ENCODE results near the gene AFAP1L2.
"Not testable (repeated sequence)": the region's sequence is repeated elsewhere in the genome, so short reads cannot be mapped to it uniquely, and the experiment has no call there.

Gene AFAP1L2

GRCh38 chr10:114359953-114360345 lies 44.4 kb downstream of the AFAP1L2 start:
- no peak for DNase-seq (ENCODE audit: low spot score)

GRCh38 chr10:114359041-114359952 lies 45.0 kb downstream of the AFAP1L2 start:
- no peak for DNase-seq (ENCODE audit: low spot score)

DNA sequence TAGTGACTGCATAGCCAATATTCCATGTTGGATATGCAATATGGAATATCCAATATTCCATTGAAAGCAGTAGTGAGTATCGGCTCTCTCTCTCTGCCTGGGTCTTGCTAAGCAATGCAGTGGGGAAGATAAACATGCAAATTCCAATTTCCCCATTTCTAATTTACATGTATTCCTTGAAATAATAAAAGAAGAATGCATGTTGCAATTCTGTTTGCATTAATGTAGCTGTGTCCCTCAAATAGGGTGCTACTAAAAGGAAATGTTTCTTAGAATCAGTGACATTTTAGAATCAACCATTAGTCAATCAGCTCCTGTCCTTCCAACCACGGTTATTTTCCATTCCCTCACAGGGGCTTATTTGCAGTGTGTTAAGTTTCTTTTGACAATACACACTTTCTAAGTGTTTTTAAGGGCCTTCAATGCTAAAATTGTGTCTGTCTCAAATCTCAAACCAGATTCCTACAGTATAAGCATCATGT lies 46.7 kb downstream of the AFAP1L2 start:
- DNase-seq (ENCODE audit: low spot score): no peak

DNA sequence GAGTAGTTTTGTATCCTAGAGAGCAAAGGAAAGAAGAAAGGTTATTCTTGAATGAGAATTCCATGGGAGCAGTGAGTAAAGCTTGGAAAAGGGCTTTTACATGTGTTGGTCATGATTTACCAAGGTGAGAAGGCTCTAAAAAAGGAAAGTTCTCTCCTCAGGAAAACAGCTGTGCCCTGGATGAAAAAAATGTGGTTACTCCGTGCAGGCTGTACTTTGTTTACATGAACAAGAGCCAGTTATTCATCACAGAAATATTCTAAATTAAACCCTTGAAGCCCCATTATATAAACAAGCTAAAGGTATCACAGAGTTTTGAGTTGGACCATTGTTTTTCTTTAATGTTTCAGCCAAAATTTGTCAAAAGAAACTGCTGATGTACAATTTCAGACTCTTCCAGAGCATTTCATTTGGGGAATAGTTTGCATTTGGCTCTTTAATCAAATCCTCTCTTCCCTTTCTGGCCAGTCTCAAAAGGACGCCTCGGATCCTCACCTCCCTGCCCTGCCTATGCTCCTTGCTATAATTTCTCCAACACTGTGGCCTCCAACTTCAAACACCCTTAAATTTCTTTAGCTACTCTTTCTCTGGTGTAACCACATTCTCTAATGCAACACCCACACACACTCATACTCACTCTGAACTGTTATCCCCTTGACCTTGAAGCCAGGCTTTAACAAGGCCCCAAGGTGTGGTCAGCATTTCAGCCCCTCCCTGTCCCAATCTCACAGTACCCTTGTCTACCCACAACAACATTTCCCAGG lies 47.4 kb downstream of the AFAP1L2 start:
- no peak for DNase-seq (ENCODE audit: low spot score)

DNA sequence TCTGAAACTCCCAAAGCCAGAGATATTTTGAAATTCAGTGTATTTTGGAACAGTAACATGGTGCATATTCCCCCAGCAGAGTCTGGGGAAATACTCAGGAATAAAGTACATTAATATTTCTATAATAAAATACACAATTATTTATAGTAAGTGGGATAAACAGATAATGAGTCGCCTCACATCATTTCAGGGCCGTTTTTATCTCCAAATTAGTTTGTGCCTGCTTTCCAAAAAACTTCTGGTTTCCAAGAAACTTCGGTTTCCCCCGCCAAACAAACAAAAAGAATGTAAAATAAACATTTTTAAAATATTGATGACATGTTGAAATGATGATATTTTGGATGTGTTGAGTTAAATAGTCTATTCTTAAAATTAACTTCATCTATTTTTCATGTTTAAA lies 48.2 kb downstream of the AFAP1L2 start:
- DNase-seq (ENCODE audit: low spot score): no peak

DNA sequence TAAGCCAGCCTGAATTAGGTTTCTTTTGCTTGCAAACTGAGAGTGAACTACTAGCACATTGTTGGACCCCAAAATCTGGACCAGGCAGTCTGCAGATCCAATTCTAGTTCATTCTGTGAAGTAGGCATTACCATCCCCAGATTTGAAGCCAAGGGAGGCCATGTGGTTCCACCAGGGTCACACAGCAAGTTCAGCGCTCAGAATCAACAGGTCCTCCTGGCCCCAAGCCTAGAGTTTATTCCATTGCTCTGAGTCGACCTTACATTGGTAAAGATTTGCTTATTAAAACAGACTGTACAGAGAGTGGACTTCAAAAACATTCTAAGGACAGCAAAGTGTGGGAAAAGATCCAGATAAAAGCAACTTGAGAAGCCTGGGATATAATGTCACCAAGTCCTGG lies 50.9 kb downstream of the AFAP1L2 start:
- DNase-seq (ENCODE audit: low spot score): no peak

GRCh38 chr10:114352653-114353298 lies 51.5 kb downstream of the AFAP1L2 start:
- no peak for DNase-seq (ENCODE audit: low spot score)

DNA sequence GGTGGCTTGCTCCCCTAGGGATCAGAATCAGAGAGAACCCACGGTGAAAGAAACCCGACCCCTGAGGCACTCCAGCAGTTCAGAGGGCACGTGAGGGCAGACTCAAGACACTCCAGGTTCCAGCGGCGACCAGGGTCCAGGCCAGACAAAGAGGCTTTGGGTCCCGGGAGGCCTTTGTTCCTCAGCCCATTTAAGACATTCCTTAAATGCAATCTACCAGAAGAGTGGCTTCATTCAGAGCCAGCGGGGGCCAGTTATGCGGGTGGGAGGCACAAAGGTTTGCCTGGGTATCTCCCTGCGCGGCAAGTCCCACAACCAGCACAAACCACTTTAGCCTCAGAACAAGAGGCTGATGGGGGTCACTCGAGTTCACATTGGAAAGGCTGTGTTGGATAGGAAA lies 53.6 kb downstream of the AFAP1L2 start:
- DNase-seq (ENCODE audit: low spot score): peak; percentile 87

DNA sequence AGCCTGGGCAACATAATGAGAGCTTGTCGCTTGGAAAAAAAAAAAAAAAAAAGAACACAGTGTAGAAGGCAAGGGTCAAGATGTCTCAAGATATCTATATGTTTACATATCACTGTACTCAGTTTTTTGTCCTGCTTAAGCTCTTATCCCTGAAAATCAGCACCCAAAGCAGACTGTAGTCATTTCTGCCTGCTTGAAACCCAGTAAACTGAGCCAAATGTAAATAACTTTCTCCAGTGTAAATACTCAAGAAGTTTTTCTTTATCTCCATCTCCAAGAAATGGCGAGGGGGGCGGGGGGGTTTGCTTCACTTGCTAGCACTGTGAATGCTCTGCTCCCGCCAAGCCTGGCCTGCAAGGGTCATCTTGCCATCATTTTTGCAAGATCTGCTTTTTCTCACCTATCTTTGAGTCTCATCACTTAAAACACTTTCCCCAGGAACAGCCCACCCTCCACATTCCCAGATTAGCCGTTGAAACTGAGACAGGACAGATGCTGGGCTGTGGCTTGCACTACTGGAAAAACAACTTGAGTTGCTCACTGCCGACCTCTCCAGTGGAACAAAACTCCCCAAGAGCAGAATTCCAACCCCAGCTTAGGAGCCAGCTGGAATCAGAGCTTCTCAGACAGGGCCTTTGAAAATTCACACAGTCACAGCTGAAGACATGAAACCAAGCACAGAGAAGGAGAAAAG lies 54.6 kb downstream of the AFAP1L2 start:
- no peak for DNase-seq (ENCODE audit: low spot score)

GRCh38 chr10:114349071-114349470 lies 55.2 kb downstream of the AFAP1L2 start:
- DNase-seq (ENCODE audit: low spot score): not testable (repeated sequence)

DNA sequence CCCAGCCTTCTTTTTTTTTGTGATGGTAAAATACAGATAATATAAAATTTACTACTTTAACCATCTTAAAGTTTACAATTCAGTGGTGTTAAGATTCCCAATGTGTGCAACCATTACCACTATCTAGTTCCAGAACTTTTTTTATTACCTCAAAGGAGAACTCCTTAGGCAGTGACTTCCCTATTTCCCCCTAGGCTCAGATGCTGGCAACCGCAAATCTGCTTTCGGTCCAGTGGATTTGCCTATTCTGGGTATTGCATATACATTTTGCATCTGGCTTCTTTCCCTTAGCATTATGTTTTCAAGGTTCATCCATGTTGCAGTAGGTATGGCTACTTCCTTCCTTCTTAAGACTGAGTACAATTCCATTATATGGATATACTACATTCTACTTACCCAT lies 56.5 kb downstream of the AFAP1L2 start:
- DNase-seq (ENCODE audit: low spot score): no peak

GRCh38 chr10:114347241-114347640 lies 57.1 kb downstream of the AFAP1L2 start:
- no peak for DNase-seq (ENCODE audit: low spot score)

GRCh38 chr10:114346176-114347031 lies 57.9 kb downstream of the AFAP1L2 start:
- no peak for DNase-seq (ENCODE audit: low spot score)

DNA sequence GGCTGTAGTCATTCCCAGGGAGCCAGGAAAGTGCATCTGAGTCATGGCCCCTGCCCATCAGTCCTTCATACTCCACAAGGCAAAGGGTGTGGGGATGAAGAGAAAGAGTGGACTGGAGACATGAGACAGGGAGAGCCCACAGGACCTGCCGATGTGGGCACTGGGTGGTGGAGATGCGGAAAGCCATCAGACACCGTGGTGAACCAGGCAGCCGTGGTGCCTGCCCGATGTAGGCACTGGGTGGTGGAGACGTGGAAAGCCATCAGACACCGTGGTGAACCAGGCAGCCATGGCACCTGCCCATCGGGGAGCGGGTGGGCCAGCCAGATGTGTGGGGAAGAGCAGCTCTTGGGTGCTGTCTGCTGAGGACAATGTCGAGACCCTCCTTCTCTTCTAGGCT lies 58.6 kb downstream of the AFAP1L2 start:
- DNase-seq (ENCODE audit: low spot score): no peak

DNA sequence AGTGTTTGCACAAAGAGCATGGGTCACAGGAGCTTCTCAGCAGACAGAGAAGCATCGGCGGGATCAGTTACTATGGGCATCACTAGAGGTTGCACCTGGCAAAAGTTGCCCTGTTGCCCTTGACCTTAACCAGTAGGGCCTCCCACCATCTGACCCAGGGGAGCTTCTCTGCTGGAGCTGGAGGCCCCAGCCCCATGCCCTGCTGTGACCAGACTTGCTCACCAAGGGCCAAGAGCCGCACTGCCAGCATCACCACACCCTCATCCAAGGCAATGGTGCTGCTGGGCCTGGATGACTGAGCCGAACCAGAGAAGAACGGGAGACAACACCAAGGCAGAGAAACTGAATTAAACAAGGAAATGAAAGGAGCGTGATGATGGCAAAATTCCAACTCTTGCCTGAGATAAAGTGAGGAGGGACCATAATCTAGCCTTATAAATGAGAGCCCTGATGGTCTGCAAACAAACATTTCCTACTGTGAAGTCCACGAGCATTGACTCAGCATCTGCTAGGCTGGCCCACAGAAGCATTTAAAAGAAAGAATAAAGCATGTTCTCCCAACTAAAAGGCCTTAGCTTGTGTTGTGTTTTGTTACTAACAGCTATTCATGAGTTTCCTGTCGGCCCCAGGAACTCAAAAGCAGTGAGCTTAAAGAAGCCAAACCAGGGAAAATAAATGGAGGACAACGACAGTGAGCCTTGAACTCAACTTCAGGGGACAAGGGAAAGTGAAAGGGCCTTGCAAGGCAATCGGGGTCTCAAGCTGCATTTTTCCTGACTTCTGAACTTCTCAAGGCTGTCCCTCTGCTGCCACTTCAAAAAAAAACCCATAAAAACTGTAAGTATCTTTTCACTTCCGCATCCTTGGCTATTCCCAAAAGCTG lies 60.4 kb downstream of the AFAP1L2 start:
- DNase-seq (ENCODE audit: low spot score): no peak

- DNase-seq (ENCODE audit: low spot score): no peak
Measured at GRCh38 chr10:114342976-114343375, 61.3 kb downstream of the AFAP1L2 start.

DNA sequence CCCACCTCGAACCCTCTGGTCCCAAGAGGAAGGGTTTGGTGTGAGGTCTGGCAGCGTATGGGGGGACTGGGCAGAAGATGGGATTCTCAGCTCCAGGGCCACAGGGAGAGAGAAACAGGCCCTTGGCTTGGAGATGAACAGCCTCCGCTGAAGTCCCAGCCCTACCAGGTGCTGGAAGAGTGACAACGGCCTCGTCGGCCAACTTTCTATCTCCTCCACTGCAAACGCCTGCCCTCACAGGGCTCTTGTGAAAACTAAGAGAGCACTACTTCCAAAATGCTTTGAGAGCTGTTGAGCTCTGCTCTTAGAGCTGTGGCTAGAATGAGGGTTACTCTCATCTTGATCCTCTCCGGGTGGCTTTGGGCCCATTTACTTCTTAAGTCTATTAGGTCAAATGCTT lies 63.5 kb downstream of the AFAP1L2 start:
- DNase-seq (ENCODE audit: low spot score): no peak

- no peak for DNase-seq (ENCODE audit: low spot score)
Measured at GRCh38 chr10:114337510-114338462, 66.5 kb downstream of the AFAP1L2 start.

Data from ecto neural progenitor cell (in vitro differentiated cells).